Left kidney (tissue), 2 donors: ENCODE results near the gene GPRC5D. TPM values are rescaled to one million over a fixed set of nuclear protein-coding genes. Genes with fewer than 3 reads are reported as not detected.

ENCODE experiments used
- DNase-seq: peaks from one replicate; pipeline ENCODE4 v3.0.0-alpha.2; 2013
- polyA plus RNA-seq: library from polyadenylated mRNA; unstranded; fragments of 120-200 nt; gene quantifications from one replicate; pipeline ENCODE4 v1.2.1, GENCODE V29; 2013; ENCODE audit not compliant: insufficient read length

Gene GPRC5D
- polyA plus RNA-seq, 1 donor: 1.1 TPM

- no peak for DNase-seq
Measured at GRCh38 chr12:12908252-12908651, 43.7 kb downstream of the GPRC5D start.

GRCh38 chr12:12907552-12907951, 44.4 kb downstream of the GPRC5D start:
- DNase-seq: no peak

GRCh38 chr12:12903642-12904609, 48.0 kb downstream of the GPRC5D start:
- no peak for DNase-seq

- DNase-seq: no peak
Measured at GRCh38 chr12:12902036-12902435, 49.9 kb downstream of the GPRC5D start.

GRCh38 chr12:12901158-12901791, 50.7 kb downstream of the GPRC5D start:
- no peak for DNase-seq

GRCh38 chr12:12900786-12901157, 51.2 kb downstream of the GPRC5D start:
- DNase-seq: no peak

GRCh38 chr12:12899530-12900380, 52.2 kb downstream of the GPRC5D start:
- DNase-seq: no peak

GRCh38 chr12:12898911-12899511, 53.0 kb downstream of the GPRC5D start:
- no peak for DNase-seq

GRCh38 chr12:12898136-12898717, 53.7 kb downstream of the GPRC5D start:
- DNase-seq: no peak

GRCh38 chr12:12897302-12897701, 54.7 kb downstream of the GPRC5D start:
- no peak for DNase-seq

- DNase-seq: no peak
Measured at GRCh38 chr12:12896260-12896659, 55.7 kb downstream of the GPRC5D start.

- DNase-seq: no peak
Measured at GRCh38 chr12:12893438-12893837, 58.5 kb downstream of the GPRC5D start.

- no peak for DNase-seq
Measured at GRCh38 chr12:12892681-12893141, 59.3 kb downstream of the GPRC5D start.

GRCh38 chr12:12891881-12892355, 60.1 kb downstream of the GPRC5D start:
- no peak for DNase-seq

- DNase-seq: peak; percentile 84
Measured at GRCh38 chr12:12891080-12891880, 60.7 kb downstream of the GPRC5D start, which contains the start of gene GPRC5A. Gene GPRC5A (plus strand): TSS chr12:12891562. CDS start chr12:12908250, 16,688 bp downstream.

Other genes starting within 250 kb of the GPRC5D start
- gene CDKN1B, start 234.8 kb downstream of the GPRC5D start, polyA plus RNA-seq: 61.6 TPM
- gene APOLD1, start 166.5 kb downstream of the GPRC5D start, polyA plus RNA-seq: 12.1 TPM
- gene DDX47, start 138.8 kb downstream of the GPRC5D start, polyA plus RNA-seq: 86.5 TPM
- 7.9 TPM for gene GPRC5A, start 60.6 kb downstream of the GPRC5D start, polyA plus RNA-seq
- 54.6 TPM for gene HEBP1, start 48.1 kb upstream of the GPRC5D start, polyA plus RNA-seq
- gene FAM234B, start 92.2 kb upstream of the GPRC5D start, polyA plus RNA-seq: 13.0 TPM
- 0.71 TPM for gene GSG1, start 151.5 kb upstream of the GPRC5D start, polyA plus RNA-seq
- 97.8 TPM for gene EMP1, start 244.6 kb upstream of the GPRC5D start, polyA plus RNA-seq